ENCODE measurements around the gene RASGRF2.

- TF ChIP-seq CTCF (IDR thresholded peaks at IDR 0.05; ENCODE audit: insufficient read depth, low read length), result no peak
- TF ChIP-seq, protein P1, sequence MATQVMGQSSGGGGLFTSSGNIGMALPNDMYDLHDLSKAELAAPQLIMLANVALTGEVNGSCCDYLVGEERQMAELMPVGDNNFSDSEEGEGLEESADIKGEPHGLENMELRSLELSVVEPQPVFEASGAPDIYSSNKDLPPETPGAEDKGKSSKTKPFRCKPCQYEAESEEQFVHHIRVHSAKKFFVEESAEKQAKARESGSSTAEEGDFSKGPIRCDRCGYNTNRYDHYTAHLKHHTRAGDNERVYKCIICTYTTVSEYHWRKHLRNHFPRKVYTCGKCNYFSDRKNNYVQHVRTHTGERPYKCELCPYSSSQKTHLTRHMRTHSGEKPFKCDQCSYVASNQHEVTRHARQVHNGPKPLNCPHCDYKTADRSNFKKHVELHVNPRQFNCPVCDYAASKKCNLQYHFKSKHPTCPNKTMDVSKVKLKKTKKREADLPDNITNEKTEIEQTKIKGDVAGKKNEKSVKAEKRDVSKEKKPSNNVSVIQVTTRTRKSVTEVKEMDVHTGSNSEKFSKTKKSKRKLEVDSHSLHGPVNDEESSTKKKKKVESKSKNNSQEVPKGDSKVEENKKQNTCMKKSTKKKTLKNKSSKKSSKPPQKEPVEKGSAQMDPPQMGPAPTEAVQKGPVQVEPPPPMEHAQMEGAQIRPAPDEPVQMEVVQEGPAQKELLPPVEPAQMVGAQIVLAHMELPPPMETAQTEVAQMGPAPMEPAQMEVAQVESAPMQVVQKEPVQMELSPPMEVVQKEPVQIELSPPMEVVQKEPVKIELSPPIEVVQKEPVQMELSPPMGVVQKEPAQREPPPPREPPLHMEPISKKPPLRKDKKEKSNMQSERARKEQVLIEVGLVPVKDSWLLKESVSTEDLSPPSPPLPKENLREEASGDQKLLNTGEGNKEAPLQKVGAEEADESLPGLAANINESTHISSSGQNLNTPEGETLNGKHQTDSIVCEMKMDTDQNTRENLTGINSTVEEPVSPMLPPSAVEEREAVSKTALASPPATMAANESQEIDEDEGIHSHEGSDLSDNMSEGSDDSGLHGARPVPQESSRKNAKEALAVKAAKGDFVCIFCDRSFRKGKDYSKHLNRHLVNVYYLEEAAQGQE (IDR thresholded peaks at IDR 0.05; ENCODE audit: insufficient replicate concordance, low read depth), result no peak
- no peak for TF ChIP-seq POLR2AphosphoS5 (IDR thresholded peaks at IDR 0.05; ENCODE audit: low read depth)
- TF ChIP-seq GABPA (IDR thresholded peaks at IDR 0.05; ENCODE audit: low read depth), result no peak
- TF ChIP-seq SPI1 (IDR thresholded peaks at IDR 0.05; ENCODE audit: borderline replicate concordance, low read depth), result no peak
These were observed 12.9 kb downstream of the RASGRF2 start for GRCh38 chr5:80973027-80973426.
